WERI-Rb-1 (cell line): ENCODE data around the gene TMEFF1.

ENCODE experiments used
- DNase-seq: peaks from one replicate; pipeline ENCODE4 v3.0.0-alpha.2; 2020
- H3K27ac ChIP-seq: fragments of 250-450 bp; sonication (Bioruptor Pico); 2 replicates; pipeline ENCODE4 v1.5.1; 2020; ENCODE audit warnings: mild to moderate bottlenecking, moderate library complexity
- H3K27me3 ChIP-seq: fragments of 250-450 bp; sonication (Bioruptor Pico); 2 replicates; pipeline ENCODE4 v1.5.1; 2021; ENCODE audit warnings: mild to moderate bottlenecking, low read depth, moderate library complexity; ENCODE audit not compliant: insufficient read depth, severe bottlenecking
- H3K36me3 ChIP-seq: fragments of 250-450 bp; sonication (Bioruptor Pico); 2 replicates; pipeline ENCODE4 v1.5.1; 2020; ENCODE audit warnings: mild to moderate bottlenecking, moderate library complexity
- H3K4me3 ChIP-seq: 2 replicates; pipeline ENCODE4 v1.5.1; 2011; ENCODE audit warnings: low read depth, mild to moderate bottlenecking, control low read depth, low read length
- H3K9me3 ChIP-seq: fragments of 250-450 bp; sonication (Bioruptor Pico); 2 replicates; pipeline ENCODE4 v1.5.1; 2021; ENCODE audit warnings: mild to moderate bottlenecking, moderate library complexity; ENCODE audit not compliant: severe bottlenecking
- CTCF ChIP-seq: IDR thresholded peaks from 2 replicates; pipeline ENCODE4 v1.5.1; 2011; ENCODE audit warnings: low read depth, mild to moderate bottlenecking, control low read depth, inconsistent platforms, low read length

The TMEFF1 gene

DNA sequence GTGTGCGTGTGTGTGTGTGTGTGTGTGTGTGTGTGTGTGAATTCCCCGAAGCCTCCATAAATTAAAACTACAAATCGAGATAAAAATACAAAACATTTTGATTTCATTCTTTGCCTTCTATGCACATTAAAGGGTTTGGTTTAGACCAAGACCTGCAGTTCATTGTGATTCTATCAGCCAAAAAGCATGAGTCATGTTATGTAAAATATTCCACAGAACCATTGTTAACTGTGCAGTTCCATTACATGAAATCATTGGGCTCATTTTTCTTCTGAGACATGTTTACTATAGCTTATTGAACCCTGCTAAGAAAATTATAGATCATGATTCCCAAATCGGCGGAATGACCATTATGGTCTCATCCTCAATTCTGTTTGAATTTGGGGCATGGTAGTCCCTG lies 116.6 kb downstream of the TMEFF1 start:
- H3K27me3 ChIP-seq = no peaks in the 10 kb centered on the region
- H3K9me3 ChIP-seq = no peaks in the 10 kb centered on the region
- H3K4me3 ChIP-seq = no peak overlapping the region
- DNase-seq = no peak
- peaks cover 22% of the 10 kb centered on the region for H3K36me3 ChIP-seq
- H3K27ac ChIP-seq = no peak overlapping the region
- TF ChIP-seq CTCF = no peak

DNA sequence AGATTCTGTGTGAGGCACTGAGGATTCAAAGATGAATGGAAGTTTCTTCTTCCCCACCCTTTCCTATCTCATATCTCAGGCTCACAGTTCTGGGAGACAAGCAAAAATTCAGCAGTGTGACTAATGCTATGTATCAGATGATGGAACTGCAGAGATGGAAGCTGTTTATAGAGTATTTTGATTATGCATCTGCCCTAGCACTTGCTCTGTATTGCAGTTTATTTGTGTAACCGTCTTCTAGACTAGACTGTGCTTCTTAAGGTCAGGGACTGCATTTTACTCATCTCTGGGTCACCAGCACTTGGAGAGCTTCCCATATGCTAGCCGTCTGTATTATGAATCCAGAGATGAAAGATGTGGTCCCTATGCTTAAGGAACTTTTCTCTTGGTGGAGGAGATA lies 117.5 kb downstream of the TMEFF1 start:
- Histone ChIP-seq H3K9me3 (no peaks in the 10 kb centered on the region), H3K4me3 (no peak overlapping the region), H3K27ac (no peak overlapping the region), H3K27me3 (no peaks in the 10 kb centered on the region), H3K36me3 (peaks cover 17% of the 10 kb centered on the region)
- no peak for DNase-seq
- no peak for TF ChIP-seq CTCF

GRCh38 chr9:100591139-100591538 lies 118.2 kb downstream of the TMEFF1 start:
- Histone ChIP-seq H3K4me3 (no peak overlapping the region), H3K27me3 (no peaks in the 10 kb centered on the region), H3K36me3 (peaks cover 11% of the 10 kb centered on the region), H3K27ac (no peak overlapping the region), H3K9me3 (no peaks in the 10 kb centered on the region)
- DNase-seq = no peak
- no peak for TF ChIP-seq CTCF

- TF ChIP-seq CTCF = no peak
- H3K27ac ChIP-seq = no peak overlapping the region
Observed at GRCh38 chr9:100591639-100592412, 118.9 kb downstream of the TMEFF1 start.

DNA sequence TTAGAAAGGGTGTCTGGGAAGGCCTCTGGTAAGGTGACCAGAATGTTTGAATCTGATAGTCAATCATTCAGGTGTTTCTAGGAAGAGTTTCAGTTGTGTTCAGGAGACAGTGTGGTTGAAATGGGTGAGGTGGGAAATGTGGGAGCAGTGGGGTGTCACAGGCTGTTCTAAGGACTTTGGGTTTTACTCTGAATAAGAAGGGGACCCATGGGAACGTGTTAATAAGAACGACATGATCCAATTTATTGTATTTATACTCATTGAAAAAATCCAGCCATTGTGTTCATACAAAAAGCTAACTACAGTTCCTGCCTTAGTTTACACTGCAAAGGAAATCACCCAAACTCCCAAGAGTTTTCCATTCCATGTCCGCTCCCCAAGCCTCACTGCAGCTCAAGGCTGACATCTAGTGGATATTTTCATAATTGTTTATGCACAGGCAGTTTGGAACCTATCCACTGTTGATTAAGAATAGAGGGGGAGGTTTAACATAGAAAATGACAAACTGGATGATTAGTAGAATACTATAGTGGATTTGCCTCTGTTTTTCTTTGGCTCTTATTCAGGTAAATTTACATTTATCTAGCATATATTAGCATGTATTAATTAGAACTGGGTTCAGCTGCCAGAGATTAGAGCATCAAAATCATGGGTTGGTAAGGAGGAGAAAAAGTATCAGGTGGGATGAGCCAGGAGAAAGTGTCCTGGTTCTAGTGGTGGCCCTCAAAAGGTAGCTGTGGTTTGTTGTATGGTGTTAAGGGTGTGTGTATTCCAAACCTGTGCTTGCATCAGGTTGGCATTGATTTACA lies 122.6 kb downstream of the TMEFF1 start:
- peak; percentile 66 for TF ChIP-seq CTCF
- Histone ChIP-seq H3K27me3 (no peaks in the 10 kb centered on the region), H3K4me3 (no peak overlapping the region), H3K27ac (no peak overlapping the region), H3K9me3 (no peaks in the 10 kb centered on the region), H3K36me3 (no peaks in the 10 kb centered on the region)
- DNase-seq = peak; percentile 56

More at GRCh38 chr9:100591639-100592412, 118.9 kb downstream of the TMEFF1 start:
- no peak for DNase-seq
- peaks cover 5% of the 10 kb centered on the region for H3K36me3 ChIP-seq
- no peak overlapping the region for H3K4me3 ChIP-seq
- no peaks in the 10 kb centered on the region for H3K27me3 ChIP-seq
- H3K9me3 ChIP-seq = no peaks in the 10 kb centered on the region
